GM13976 (cell line): ENCODE data around the gene NR5A1.

Experiments used
- DNase-seq: peaks from one replicate; pipeline ENCODE4 v3.0.0; 2012; ENCODE audit warnings: low spot score
- in situ Hi-C: fragments of 300-500 bp; cut with MboI; formaldehyde crosslinking; loops from one replicate; pipeline ENCODE4 v1.12.0; 2022; ENCODE audit warnings: low sequenced_read_pairs, mixed read lengths, inconsistent platforms; ENCODE audit not compliant: unreplicated experiment
- TF ChIP-seq, protein P1 (sequence below): IDR thresholded peaks from 2 replicates; pipeline ENCODE4 v1.5.1; 2012; ENCODE audit warnings: borderline replicate concordance, mild to moderate bottlenecking; ENCODE audit not compliant: insufficient read depth; ENCODE audit errors: extremely low read depth, missing control alignments, control extremely low read depth

The NR5A1 gene

DNA sequence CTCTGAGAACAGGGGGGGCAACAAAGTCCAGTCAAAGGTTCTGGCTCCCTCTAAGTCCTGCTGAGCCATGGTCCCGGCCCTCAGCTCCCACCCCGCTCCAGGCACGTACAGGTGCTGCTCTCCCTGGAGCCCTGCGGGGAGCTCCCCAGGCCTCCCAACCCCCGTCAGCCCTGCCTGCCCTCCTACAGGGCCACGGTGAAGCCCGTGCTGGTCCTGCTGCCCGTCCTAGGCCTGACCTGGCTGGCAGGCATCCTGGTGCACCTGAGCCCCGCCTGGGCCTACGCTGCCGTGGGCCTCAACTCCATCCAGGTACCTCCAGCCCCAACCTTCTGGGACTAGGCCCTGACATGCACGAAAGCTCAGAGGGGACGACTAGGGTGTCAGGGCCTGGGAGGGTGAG is 36.9 kb downstream of the NR5A1 start:
- TF ChIP-seq, protein P1, sequence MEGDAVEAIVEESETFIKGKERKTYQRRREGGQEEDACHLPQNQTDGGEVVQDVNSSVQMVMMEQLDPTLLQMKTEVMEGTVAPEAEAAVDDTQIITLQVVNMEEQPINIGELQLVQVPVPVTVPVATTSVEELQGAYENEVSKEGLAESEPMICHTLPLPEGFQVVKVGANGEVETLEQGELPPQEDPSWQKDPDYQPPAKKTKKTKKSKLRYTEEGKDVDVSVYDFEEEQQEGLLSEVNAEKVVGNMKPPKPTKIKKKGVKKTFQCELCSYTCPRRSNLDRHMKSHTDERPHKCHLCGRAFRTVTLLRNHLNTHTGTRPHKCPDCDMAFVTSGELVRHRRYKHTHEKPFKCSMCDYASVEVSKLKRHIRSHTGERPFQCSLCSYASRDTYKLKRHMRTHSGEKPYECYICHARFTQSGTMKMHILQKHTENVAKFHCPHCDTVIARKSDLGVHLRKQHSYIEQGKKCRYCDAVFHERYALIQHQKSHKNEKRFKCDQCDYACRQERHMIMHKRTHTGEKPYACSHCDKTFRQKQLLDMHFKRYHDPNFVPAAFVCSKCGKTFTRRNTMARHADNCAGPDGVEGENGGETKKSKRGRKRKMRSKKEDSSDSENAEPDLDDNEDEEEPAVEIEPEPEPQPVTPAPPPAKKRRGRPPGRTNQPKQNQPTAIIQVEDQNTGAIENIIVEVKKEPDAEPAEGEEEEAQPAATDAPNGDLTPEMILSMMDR: no peak
- in situ Hi-C loops: no loop called here
- DNase-seq: no peak

DNA sequence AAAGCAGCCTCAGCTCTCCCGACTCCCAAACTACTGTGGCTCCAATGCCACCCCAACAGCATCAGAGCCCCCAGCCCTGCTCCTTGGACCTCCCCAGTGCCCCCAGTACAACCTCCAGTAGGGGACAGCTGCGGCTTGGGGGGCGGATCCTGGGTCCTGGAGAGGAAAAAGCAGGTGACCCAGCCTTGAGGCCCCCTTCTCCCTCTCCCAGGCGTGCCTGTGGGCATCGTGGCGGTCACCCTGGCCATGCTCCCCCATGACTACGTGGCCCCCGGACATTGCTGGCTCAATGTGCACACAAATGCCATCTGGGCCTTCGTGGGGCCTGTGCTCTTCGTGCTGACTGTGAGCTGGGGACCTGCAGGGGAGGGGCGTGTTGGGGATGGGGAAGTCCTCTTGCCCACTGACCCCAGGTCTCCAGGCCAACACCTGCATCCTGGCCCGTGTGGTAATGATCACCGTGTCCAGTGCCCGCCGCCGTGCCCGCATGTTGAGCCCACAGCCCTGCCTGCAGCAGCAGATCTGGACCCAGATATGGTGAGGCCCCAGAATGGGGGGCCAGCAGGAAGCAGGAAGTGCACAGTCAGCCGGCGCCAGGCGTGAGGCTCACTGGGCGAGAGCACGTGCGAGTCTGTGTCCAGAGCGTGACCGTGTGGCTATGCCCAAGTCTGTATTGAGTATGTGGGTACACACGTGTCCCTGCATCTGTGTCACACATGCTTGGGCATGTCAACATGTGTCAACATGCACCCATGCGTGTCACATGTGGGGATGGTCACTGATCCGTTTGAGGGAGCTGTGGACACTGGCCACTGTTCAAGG is 38.0 kb downstream of the NR5A1 start:
- TF ChIP-seq, protein P1: no peak
- in situ Hi-C loops: no loop called here
- no peak for DNase-seq

DNA sequence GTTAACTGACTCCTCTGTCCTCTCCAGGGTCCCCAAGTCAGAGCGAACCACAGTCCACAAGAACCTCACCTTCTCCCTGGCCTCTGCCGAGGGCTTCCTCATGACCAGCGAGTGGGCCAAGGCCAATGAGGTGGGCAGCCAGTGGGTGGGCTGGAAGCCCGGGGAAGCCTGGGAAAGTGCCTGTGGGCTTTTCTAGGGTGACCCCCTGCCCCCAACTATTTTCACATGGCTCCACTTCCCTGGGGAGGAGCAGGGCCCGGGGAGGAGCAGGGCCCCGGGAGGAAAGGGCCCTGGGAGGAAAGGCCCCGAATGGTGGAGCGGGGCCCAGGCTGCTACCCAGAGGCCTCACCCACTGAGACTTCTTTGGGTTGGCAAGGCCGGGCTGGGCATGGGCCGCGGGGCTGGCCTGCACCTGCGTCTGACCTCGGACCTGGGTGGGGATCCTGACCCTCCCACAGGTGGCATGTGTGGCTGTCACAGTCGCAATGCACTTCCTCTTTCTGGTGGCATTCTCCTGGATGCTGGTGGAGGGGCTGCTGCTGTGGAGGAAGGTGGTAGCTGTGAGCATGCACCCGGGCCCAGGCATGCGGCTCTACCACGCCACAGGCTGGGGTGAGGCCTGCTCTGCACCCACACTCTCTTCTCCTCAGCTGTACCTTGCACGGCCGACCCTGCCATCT is 39.0 kb downstream of the NR5A1 start:
- TF ChIP-seq, protein P1: no peak
- no peak for DNase-seq
- in situ Hi-C loops: no loop called here

DNA sequence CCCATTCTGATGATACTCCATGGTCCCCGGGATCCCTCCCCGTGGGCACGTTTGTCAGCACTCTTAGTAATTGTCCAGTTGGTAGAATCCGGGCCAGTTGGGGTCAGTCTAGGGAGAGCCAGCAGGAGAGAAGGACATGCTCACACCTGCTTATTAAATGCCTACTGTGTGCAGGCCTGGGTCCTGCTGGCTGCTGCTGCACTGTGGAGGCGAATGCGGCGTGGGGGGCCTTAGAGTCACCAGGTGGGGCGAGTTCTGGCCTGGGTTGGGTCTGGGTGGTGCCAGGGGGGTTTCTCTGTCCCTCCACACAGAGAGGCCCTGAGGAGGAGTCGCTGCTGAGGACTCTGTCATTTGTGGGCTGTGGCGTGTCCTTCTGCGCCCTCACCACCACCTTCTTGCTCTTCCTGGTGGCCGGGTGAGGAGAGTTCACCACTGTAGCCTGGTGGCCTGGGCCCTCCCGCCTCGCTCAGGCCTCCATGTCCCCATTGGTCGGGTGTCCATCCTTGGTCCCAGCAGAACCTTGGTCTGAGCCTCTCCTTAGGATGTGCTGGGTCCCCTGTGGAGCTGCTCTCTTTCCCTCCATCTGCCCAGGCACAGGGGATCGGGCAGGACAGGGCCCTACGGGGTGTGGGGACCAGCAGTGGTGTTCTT is 39.7 kb downstream of the NR5A1 start:
- TF ChIP-seq, protein P1: no peak
- in situ Hi-C loops: no loop called here

DNA sequence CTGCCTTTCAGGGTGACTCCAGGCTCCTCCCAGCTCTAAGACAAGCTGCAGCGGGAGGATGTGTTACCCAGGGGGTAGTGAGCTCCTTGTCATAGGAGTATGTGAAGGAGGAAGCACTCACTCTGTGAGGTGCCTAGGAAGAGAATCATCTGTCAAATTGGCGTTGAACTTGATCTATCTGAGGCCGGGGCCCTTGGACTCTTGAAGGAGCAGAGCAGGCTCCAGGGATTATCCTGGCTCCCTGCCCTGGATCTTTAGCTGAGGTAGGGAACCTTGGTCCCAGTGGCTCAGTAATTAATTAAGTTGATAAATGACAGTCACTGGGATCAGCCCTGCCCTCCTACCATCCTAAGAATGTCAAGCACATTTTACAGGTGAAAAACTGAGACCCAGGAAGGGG is 41.5 kb downstream of the NR5A1 start:
- TF ChIP-seq, protein P1: no peak
- DNase-seq: no peak
- in situ Hi-C loops: no loop called here

More for the DNA sequence above, 39.7 kb downstream of the NR5A1 start:
- no peak for DNase-seq

DNA sequence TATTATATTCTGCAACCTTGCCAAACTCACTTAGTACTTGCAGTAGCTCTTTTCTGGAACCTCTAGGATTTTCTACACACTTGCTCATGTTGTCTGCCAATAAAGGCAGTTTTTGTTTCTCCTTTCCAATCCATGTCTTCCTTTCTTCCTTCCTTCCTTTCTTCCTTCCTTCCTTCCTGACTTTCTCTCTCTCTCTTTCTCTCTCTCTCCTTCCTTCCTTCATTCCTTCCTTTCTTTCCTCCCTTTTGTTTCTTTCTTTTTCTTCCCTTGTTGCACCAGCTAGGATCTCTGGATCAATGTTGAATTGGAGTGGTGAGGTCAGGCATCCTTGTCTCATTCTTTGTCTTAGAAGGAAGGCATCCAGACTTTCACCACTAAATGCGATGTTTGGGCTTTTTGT is 44.5 kb downstream of the NR5A1 start:
- in situ Hi-C loops: no loop called here
- TF ChIP-seq, protein P1: no peak
- no peak for DNase-seq
